DND-41 (cell line): ENCODE results near the gene RASGEF1B.

ENCODE experiments used
- ATAC-seq: fragments of 200-7000 bp; cut with Tn5 transposase; 3 replicates; pipeline ENCODE4 v1.9.1; 2021; ENCODE audit warnings: low read depth; ENCODE audit not compliant: insufficient read depth
- DNase-seq: peaks from one replicate; pipeline ENCODE4 v3.0.0-alpha.2; 2020
- H2AFZ ChIP-seq: 2 replicates; pipeline ENCODE4 v1.6.0; 2012; ENCODE audit warnings: low read depth, low read length
- H3K27ac ChIP-seq: 2 replicates; pipeline ENCODE4 v1.5.1; 2012; ENCODE audit warnings: low read length, inconsistent platforms
- H3K27me3 ChIP-seq: fragments of 200-600 bp; sonication (generic); 2 replicates; pipeline ENCODE4 v1.6.0; 2012; ENCODE audit warnings: low read length, mild to moderate bottlenecking, inconsistent platforms; ENCODE audit not compliant: insufficient read depth, poor library complexity
- H3K36me3 ChIP-seq: 2 replicates; pipeline ENCODE4 v1.5.1; 2012; ENCODE audit warnings: low read length, inconsistent platforms; ENCODE audit not compliant: insufficient read depth
- H3K4me1 ChIP-seq: 2 replicates; pipeline ENCODE4 v1.5.1; 2012; ENCODE audit warnings: mild to moderate bottlenecking, low read length; ENCODE audit not compliant: insufficient read depth
- H3K4me2 ChIP-seq: 2 replicates; pipeline ENCODE4 v1.6.0; 2012; ENCODE audit warnings: mild to moderate bottlenecking, moderate library complexity, low read length, inconsistent platforms; ENCODE audit not compliant: insufficient read depth
- H3K4me3 ChIP-seq, 2 experiments: fragments of 200-600 bp in 1 of 2; shearing (Covaris generic) in 1 of 2; 2 replicates each; pipeline ENCODE4 v1.5.1; 2012 to 2016; ENCODE audit warnings: inconsistent platforms in 2 of 2, low read length in 2 of 2, mild to moderate bottlenecking in 2 of 2, low read depth in 1 of 2, moderate library complexity in 1 of 2
- H3K79me2 ChIP-seq: 2 replicates; pipeline ENCODE4 v1.6.0; 2012; ENCODE audit warnings: low read length, inconsistent platforms; ENCODE audit not compliant: insufficient read depth
- H3K9ac ChIP-seq: 2 replicates; pipeline ENCODE4 v1.6.0; 2012; ENCODE audit warnings: low read depth, mild to moderate bottlenecking, inconsistent platforms, low read length, moderate library complexity
- H3K9me3 ChIP-seq: 2 replicates; pipeline ENCODE4 v1.5.1; 2012; ENCODE audit warnings: low read length, moderate library complexity, mild to moderate bottlenecking, inconsistent platforms; ENCODE audit not compliant: insufficient read depth, severe bottlenecking
- H4K20me1 ChIP-seq: 2 replicates; pipeline ENCODE4 v1.6.0; 2012; ENCODE audit warnings: low read length; ENCODE audit not compliant: insufficient read depth
- CTCF ChIP-seq: IDR thresholded peaks from 2 replicates; pipeline ENCODE4 v1.5.1; 2012; ENCODE audit warnings: borderline replicate concordance, low read length, moderate library complexity, mild to moderate bottlenecking; ENCODE audit not compliant: poor library complexity, severe bottlenecking; ENCODE audit errors: extremely low read depth
- EZH2 ChIP-seq: IDR thresholded peaks from 3 replicates; pipeline ENCODE4 v1.6.1; 2012; ENCODE audit warnings: borderline replicate concordance, low read depth, mild to moderate bottlenecking, moderate library complexity, low read length, inconsistent platforms; ENCODE audit not compliant: severe bottlenecking

The RASGEF1B gene

GRCh38 chr4:81398379-81398778, 73.3 kb downstream of the RASGEF1B start:
- H3K27ac ChIP-seq, result no peak overlapping the region
- H2AFZ ChIP-seq, result no peak overlapping the region
- H3K79me2 ChIP-seq, result no peaks in the 10 kb centered on the region
- H3K9ac ChIP-seq, result no peak overlapping the region
- H3K36me3 ChIP-seq, result no peaks in the 10 kb centered on the region
- H3K9me3 ChIP-seq, result no peaks in the 10 kb centered on the region
- no peaks in the 10 kb centered on the region for H4K20me1 ChIP-seq
- no peaks in the 10 kb centered on the region for H3K4me1 ChIP-seq
- TF ChIP-seq EZH2 (no peak), CTCF (no peak)
- DNase-seq (no peak), ATAC-seq (no peak)
- peaks cover 9% of the 10 kb centered on the region for H3K27me3 ChIP-seq
- no peak overlapping the region for H3K4me2 ChIP-seq
- no peak overlapping the region for H3K4me3 ChIP-seq

- H4K20me1 ChIP-seq, result no peaks in the 10 kb centered on the region
- H3K27ac ChIP-seq, result no peak overlapping the region
- H3K27me3 ChIP-seq, result peaks cover 9% of the 10 kb centered on the region
- ATAC-seq (no peak), DNase-seq (no peak)
- H3K9me3 ChIP-seq, result no peaks in the 10 kb centered on the region
- H3K36me3 ChIP-seq, result no peaks in the 10 kb centered on the region
- no peaks in the 10 kb centered on the region for H3K79me2 ChIP-seq
- no peak overlapping the region for H3K9ac ChIP-seq
- H3K4me1 ChIP-seq, result no peaks in the 10 kb centered on the region
- no peak overlapping the region for H2AFZ ChIP-seq
- no peak overlapping the region for H3K4me3 ChIP-seq
- H3K4me2 ChIP-seq, result no peak overlapping the region
- TF ChIP-seq EZH2 (no peak), CTCF (no peak)
Measured at GRCh38 chr4:81397635-81398034, 74.1 kb downstream of the RASGEF1B start.

DNA sequence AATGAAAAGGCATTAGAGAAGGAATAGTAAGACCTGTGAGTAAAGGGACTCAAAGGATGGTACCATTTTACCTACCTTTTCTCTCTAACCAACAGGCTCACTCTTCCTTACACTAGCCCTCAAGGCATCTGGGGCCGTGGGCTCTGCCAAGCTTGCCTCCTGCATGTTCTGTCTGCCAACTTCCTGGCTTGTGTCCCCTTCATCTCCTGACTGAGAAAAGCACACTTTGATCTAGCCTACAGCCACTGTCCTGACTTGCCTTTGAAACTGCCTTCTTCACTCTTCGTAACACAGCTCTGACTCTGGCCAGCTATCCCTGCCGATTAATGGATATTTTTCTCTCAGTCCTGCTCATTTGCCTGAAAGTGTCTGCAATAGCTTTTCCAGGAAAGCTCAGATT, 76.5 kb downstream of the RASGEF1B start:
- Histone ChIP-seq H3K36me3 (no peaks in the 10 kb centered on the region), H3K9me3 (no peaks in the 10 kb centered on the region), H3K4me1 (no peaks in the 10 kb centered on the region), H3K27ac (no peak overlapping the region), H3K9ac (no peak overlapping the region), H3K4me3 (no peak overlapping the region), H3K4me2 (no peak overlapping the region), H3K79me2 (no peaks in the 10 kb centered on the region), H3K27me3 (peaks cover 9% of the 10 kb centered on the region), H4K20me1 (no peaks in the 10 kb centered on the region), H2AFZ (no peak overlapping the region)
- TF ChIP-seq CTCF, result no peak
- DNase-seq, result no peak
- no peak for ATAC-seq

- H3K4me2 ChIP-seq, result no peak overlapping the region
- no peak overlapping the region for H3K9ac ChIP-seq
- TF ChIP-seq EZH2 (no peak), CTCF (no peak)
- H3K4me1 ChIP-seq, result no peaks in the 10 kb centered on the region
- no peaks in the 10 kb centered on the region for H4K20me1 ChIP-seq
- H3K27me3 ChIP-seq, result peaks cover 4% of the 10 kb centered on the region
- no peak overlapping the region for H3K27ac ChIP-seq
- H3K36me3 ChIP-seq, result no peaks in the 10 kb centered on the region
- ATAC-seq (peak; percentile 42; the same call in 1 of the 3 replicates), DNase-seq (peak; percentile 6)
- no peak overlapping the region for H2AFZ ChIP-seq
- no peaks in the 10 kb centered on the region for H3K79me2 ChIP-seq
- no peak overlapping the region for H3K4me3 ChIP-seq
- no peaks in the 10 kb centered on the region for H3K9me3 ChIP-seq
Measured at GRCh38 chr4:81392164-81392563, 79.5 kb downstream of the RASGEF1B start.
